Measurements from ENCODE around the gene DGKH. TPM values are rescaled to one million over a fixed set of nuclear protein-coding genes. Genes with fewer than 3 reads are reported as not detected.

DGKH gene
- total RNA-seq, 1 donor from 2014 or later: 12.1 TPM

DNA sequence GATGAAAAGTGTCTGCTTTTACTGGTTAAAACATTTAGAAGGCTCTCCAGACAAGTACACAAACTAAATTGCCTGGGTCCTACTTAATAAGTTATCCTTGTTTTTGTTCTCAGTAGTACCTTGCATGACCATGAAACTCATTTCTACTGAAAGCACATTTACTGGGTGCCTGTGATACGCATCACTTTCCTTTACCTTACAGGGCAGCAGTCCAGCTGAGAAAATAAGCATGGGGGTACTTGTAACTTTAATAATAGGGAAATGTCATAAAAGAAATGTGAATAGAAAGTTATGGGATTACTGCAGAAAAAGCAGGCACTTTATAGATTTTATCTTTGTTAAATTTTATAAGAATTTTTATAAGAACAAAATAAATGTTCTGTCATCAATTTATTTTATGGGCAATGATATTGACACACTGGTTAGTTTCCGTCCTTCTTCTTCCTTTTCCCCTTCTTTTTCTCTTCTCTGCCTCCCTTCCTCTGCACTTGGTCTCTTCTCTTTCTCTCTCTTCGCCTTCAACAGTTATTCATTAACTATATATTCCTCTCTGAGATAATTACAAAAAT lies 116.2 kb downstream of the DGKH start:
- H3K27me3 ChIP-seq: no peaks in the 10 kb centered on the region
- Mint-ChIP-seq H3K36me3 (peaks cover 26% of the 10 kb centered on the region), H3K9me3 (no peaks in the 10 kb centered on the region), H3K27me3 (ENCODE audit: insufficient read depth, low read depth) (peaks cover 2% of the 10 kb centered on the region), H3K4me1 (peaks cover 4% of the 10 kb centered on the region), H3K27ac (no peak overlapping the region), H3K4me3 (no peak overlapping the region)
- H3K4me3 ChIP-seq: no peak overlapping the region
- no peak overlapping the region for H3K9ac ChIP-seq
- peaks cover 4% of the 10 kb centered on the region for H3K36me3 ChIP-seq
- H3K79me2 ChIP-seq (ENCODE audit: low read depth): no peaks in the 10 kb centered on the region
- no peak for DNase-seq (ENCODE audit: low spot score)
- TF ChIP-seq, protein P1, sequence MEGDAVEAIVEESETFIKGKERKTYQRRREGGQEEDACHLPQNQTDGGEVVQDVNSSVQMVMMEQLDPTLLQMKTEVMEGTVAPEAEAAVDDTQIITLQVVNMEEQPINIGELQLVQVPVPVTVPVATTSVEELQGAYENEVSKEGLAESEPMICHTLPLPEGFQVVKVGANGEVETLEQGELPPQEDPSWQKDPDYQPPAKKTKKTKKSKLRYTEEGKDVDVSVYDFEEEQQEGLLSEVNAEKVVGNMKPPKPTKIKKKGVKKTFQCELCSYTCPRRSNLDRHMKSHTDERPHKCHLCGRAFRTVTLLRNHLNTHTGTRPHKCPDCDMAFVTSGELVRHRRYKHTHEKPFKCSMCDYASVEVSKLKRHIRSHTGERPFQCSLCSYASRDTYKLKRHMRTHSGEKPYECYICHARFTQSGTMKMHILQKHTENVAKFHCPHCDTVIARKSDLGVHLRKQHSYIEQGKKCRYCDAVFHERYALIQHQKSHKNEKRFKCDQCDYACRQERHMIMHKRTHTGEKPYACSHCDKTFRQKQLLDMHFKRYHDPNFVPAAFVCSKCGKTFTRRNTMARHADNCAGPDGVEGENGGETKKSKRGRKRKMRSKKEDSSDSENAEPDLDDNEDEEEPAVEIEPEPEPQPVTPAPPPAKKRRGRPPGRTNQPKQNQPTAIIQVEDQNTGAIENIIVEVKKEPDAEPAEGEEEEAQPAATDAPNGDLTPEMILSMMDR (IDR thresholded peaks at IDR 0.05): no peak
- TF ChIP-seq EZH2phosphoT487 (IDR thresholded peaks at IDR 0.05) (no peak), EZH2 (IDR thresholded peaks at IDR 0.05) (no peak)
- peaks cover 3% of the 10 kb centered on the region for H3K4me1 ChIP-seq
- H2AFZ ChIP-seq (replicated peaks): no peak overlapping the region
- H3K27ac ChIP-seq: no peak overlapping the region
- H3K4me2 ChIP-seq: no peak overlapping the region
- H4K20me1 ChIP-seq (ENCODE audit: low read depth): no peaks in the 10 kb centered on the region
- H3K9me3 ChIP-seq (ENCODE audit: low read depth): no peaks in the 10 kb centered on the region
- H3F3A ChIP-seq (ENCODE audit: low read depth): peaks cover 3% of the 10 kb centered on the region

GRCh38 chr13:42168496-42168895 lies 120.0 kb downstream of the DGKH start:
- no peak for DNase-seq (ENCODE audit: low spot score)
- Histone ChIP-seq H3K27ac (no peak overlapping the region), H3K4me3 (no peak overlapping the region), H4K20me1 (ENCODE audit: low read depth) (no peaks in the 10 kb centered on the region), H3K27me3 (no peaks in the 10 kb centered on the region), H3K4me1 (peaks cover 12% of the 10 kb centered on the region), H3F3A (ENCODE audit: low read depth) (peaks cover 9% of the 10 kb centered on the region), H3K4me2 (no peak overlapping the region), H3K36me3 (peaks cover 5% of the 10 kb centered on the region), H2AFZ (replicated peaks) (no peak overlapping the region), H3K79me2 (ENCODE audit: low read depth) (no peaks in the 10 kb centered on the region), H3K9me3 (ENCODE audit: low read depth) (no peaks in the 10 kb centered on the region), H3K9ac (no peak overlapping the region)
- no peaks in the 10 kb centered on the region for H3K27me3 Mint-ChIP-seq (ENCODE audit: insufficient read depth, low read depth)
- peaks cover 8% of the 10 kb centered on the region for H3K4me1 Mint-ChIP-seq
- no peak overlapping the region for H3K27ac Mint-ChIP-seq
- H3K36me3 Mint-ChIP-seq: peaks cover 18% of the 10 kb centered on the region
- H3K9me3 Mint-ChIP-seq: no peaks in the 10 kb centered on the region
- TF ChIP-seq EZH2phosphoT487 (IDR thresholded peaks at IDR 0.05): no peak
- no peak for TF ChIP-seq EZH2 (IDR thresholded peaks at IDR 0.05)
- TF ChIP-seq, protein P1 (IDR thresholded peaks at IDR 0.05): no peak
- no peak overlapping the region for H3K4me3 Mint-ChIP-seq

DNA sequence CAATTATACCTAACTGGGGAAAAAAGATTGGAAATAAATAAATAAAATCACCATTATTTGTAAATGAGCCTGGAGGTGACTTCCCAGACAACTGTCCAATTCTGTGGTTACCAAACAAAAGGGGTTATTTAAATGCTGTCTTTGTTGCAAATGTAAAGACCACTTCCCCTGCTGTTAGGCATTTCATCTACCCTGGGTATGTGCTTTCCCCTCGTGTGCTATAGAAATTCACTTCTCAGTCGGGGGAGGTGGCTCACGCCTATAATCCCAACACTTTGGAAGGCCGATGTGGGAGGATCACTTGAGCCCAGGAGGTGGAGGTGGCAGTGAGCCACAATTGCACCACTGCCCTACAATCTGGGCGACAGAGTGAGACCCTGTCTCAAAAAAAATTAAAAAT lies 121.6 kb downstream of the DGKH start:
- no peak overlapping the region for H3K9ac ChIP-seq
- no peaks in the 10 kb centered on the region for H3K79me2 ChIP-seq (ENCODE audit: low read depth)
- no peak overlapping the region for H3K4me3 ChIP-seq
- H3K36me3 ChIP-seq: peaks cover 7% of the 10 kb centered on the region
- H3K27ac Mint-ChIP-seq: no peak overlapping the region
- TF ChIP-seq, protein P1 (IDR thresholded peaks at IDR 0.05): no peak
- TF ChIP-seq EZH2 (IDR thresholded peaks at IDR 0.05) (no peak), EZH2phosphoT487 (IDR thresholded peaks at IDR 0.05) (no peak)
- H3K36me3 Mint-ChIP-seq: peaks cover 25% of the 10 kb centered on the region
- H3K27me3 Mint-ChIP-seq (ENCODE audit: insufficient read depth, low read depth): no peaks in the 10 kb centered on the region
- peaks cover 14% of the 10 kb centered on the region for H3F3A ChIP-seq (ENCODE audit: low read depth)
- DNase-seq (ENCODE audit: low spot score): peak; percentile 70
- H2AFZ ChIP-seq (replicated peaks): no peak overlapping the region
- H4K20me1 ChIP-seq (ENCODE audit: low read depth): no peaks in the 10 kb centered on the region
- peak overlapping the region; percentile 38 for H3K27ac ChIP-seq
- peaks cover 8% of the 10 kb centered on the region for H3K4me1 Mint-ChIP-seq
- H3K4me2 ChIP-seq: peak overlapping the region; percentile 4
- H3K4me1 ChIP-seq: peaks cover 12% of the 10 kb centered on the region
- H3K9me3 ChIP-seq (ENCODE audit: low read depth): no peaks in the 10 kb centered on the region
- H3K9me3 Mint-ChIP-seq: no peaks in the 10 kb centered on the region
- H3K4me3 Mint-ChIP-seq: no peak overlapping the region
- H3K27me3 ChIP-seq: no peaks in the 10 kb centered on the region
